H1 (cell line): ENCODE results near the gene PPP1R12B. TPM values are rescaled to one million over a fixed set of nuclear protein-coding genes. Genes with fewer than 3 reads are reported as not detected.
"Not testable (repeated sequence)": the region's sequence is repeated elsewhere in the genome, so short reads cannot be mapped to it uniquely, and the experiment has no call there.

Experiments used
- CTCF ChIA-PET: fragments of 300-600 bp; sonication (Branson Sonifier 250); formaldehyde crosslinking; loops from one replicate; lab custom pipeline; 2021; ENCODE audit not compliant: partially characterized antibody; lab: Charles Lee
- POLR2A ChIA-PET: fragments of 300-600 bp; sonication (Branson Sonifier 250); formaldehyde crosslinking; loops from one replicate; lab custom pipeline; 2021; ENCODE audit warnings: inconsistent platforms; ENCODE audit not compliant: partially characterized antibody; lab: Charles Lee
- DNase-seq, 2 experiments: peaks; one replicate each; pipeline versions ENCODE4 v3.0.0 to v3.0.0-alpha.2; 2010 to 2022; ENCODE audit warnings: low spot score in 2 of 2, low read depth in 1 of 2, mixed read lengths in 1 of 2
- FAIRE-seq: peaks from 2 replicates; lab custom pipeline; 2011; peaks lifted over from hg19 to GRCh38; lab: Jason Lieb, UNC
- H2AFZ ChIP-seq: 2 replicates; pipeline ENCODE4 v1.8.1; 2012; ENCODE audit warnings: low read length, inconsistent platforms
- H2AK5ac ChIP-seq: 2 replicates; pipeline ENCODE4 v1.6.1; 2013; ENCODE audit warnings: low read depth, low read length
- H2BK120ac ChIP-seq: replicated peaks from 2 replicates; pipeline ENCODE3; 2013; ENCODE audit warnings: low read depth, low read length, inconsistent platforms
- H2BK12ac ChIP-seq: 2 replicates; pipeline ENCODE4 v1.6.1; 2013; ENCODE audit warnings: low read depth, low read length
- H2BK15ac ChIP-seq: 2 replicates; pipeline ENCODE4 v1.6.1; 2013; ENCODE audit warnings: low read length
- H2BK20ac ChIP-seq: 2 replicates; pipeline ENCODE4 v1.6.1; 2013; ENCODE audit warnings: low read length
- H2BK5ac ChIP-seq: 2 replicates; pipeline ENCODE4 v1.6.1; 2013; ENCODE audit warnings: low read depth, low read length
- H3K14ac ChIP-seq: 2 replicates; pipeline ENCODE4 v1.6.1; 2013; ENCODE audit warnings: inconsistent platforms; ENCODE audit not compliant: insufficient read length
- H3K18ac ChIP-seq: 2 replicates; pipeline ENCODE4 v1.6.1; 2013; ENCODE audit warnings: low read length; ENCODE audit errors: extremely low read depth
- H3K23ac ChIP-seq: 2 replicates; pipeline ENCODE4 v1.6.1; 2013; ENCODE audit warnings: inconsistent platforms; ENCODE audit not compliant: insufficient read length
- H3K23me2 ChIP-seq: 2 replicates; pipeline ENCODE4 v1.6.1; 2013; ENCODE audit warnings: low read depth, low read length
- H3K27ac ChIP-seq: 2 replicates; pipeline ENCODE4 v1.6.1; 2011; ENCODE audit warnings: low read depth, low read length, inconsistent platforms
- H3K27me3 ChIP-seq, 4 experiments: replicated peaks in 1 of 4; 1 replicate in 1 of 4; 2 replicates in 3 of 4; pipeline versions ENCODE4 v1.6.1 to v1.8.1; 2011 to 2013; ENCODE audit warnings: low read length in 3 of 4, mild to moderate bottlenecking in 3 of 4, inconsistent platforms in 2 of 4, mixed read lengths in 2 of 4, moderate library complexity in 1 of 4; ENCODE audit not compliant: control insufficient read depth in 3 of 4, insufficient read depth in 3 of 4; ENCODE audit errors: extremely low read depth in 1 of 4
- H3K36me3 ChIP-seq, 4 experiments: 2 replicates each; pipeline versions ENCODE4 v1.6.1 to v1.8.1; 2011 to 2013; ENCODE audit warnings: mild to moderate bottlenecking in 4 of 4, low read length in 3 of 4, moderate library complexity in 2 of 4, control low read depth in 1 of 4, inconsistent platforms in 1 of 4; ENCODE audit not compliant: insufficient read depth in 4 of 4, control insufficient read depth in 2 of 4
- H3K4ac ChIP-seq: replicated peaks from 2 replicates; pipeline ENCODE3; 2013; ENCODE audit warnings: low read length, low read depth, mixed read lengths, inconsistent platforms; ENCODE audit not compliant: insufficient read length
- H3K4me1 ChIP-seq, 4 experiments: replicated peaks in 1 of 4; 1 replicate in 1 of 4; 2 replicates in 3 of 4; pipeline versions ENCODE4 v1.6.1 to v1.8.1; 2011 to 2013; ENCODE audit warnings: low read length in 3 of 4, inconsistent platforms in 2 of 4, mixed read lengths in 1 of 4; ENCODE audit not compliant: insufficient read depth in 4 of 4, control insufficient read depth in 3 of 4
- H3K4me2 ChIP-seq, 2 experiments: 2 replicates each; pipeline versions ENCODE4 v1.6.1 to v1.8.1; 2011 to 2013; ENCODE audit warnings: low read depth in 2 of 2, low read length in 2 of 2, control low read depth in 1 of 2, inconsistent platforms in 1 of 2, mild to moderate bottlenecking in 1 of 2; ENCODE audit not compliant: insufficient read depth in 1 of 2
- H3K4me3 ChIP-seq, 4 experiments: fragments of 200-600, 300-600 bp in 1 of 4; sonication (generic), shearing (Covaris generic), sonication (Bioruptor Twin) in 1 of 4; 2 replicates each; pipeline versions ENCODE4 v1.5.1 to v1.8.1; 2011 to 2016; ENCODE audit warnings: low read length in 4 of 4, low read depth in 3 of 4, control low read depth in 2 of 4, inconsistent platforms in 2 of 4, mild to moderate bottlenecking in 2 of 4, mixed read lengths in 1 of 4, moderate library complexity in 1 of 4; ENCODE audit not compliant: insufficient read depth in 2 of 4; ENCODE audit errors: extremely low read depth in 1 of 4
- H3K56ac ChIP-seq: replicated peaks from 2 replicates; pipeline ENCODE3; 2013; ENCODE audit warnings: low read depth, mild to moderate bottlenecking, mixed read lengths, low read length, inconsistent platforms; ENCODE audit not compliant: insufficient read length
- H3K79me1 ChIP-seq: 2 replicates; pipeline ENCODE4 v1.6.1; 2013; ENCODE audit warnings: low read depth, low read length, control low read depth
- H3K79me2 ChIP-seq, 2 experiments: 2 replicates each; pipeline versions ENCODE4 v1.6.1 to v1.8.1; 2012 to 2013; ENCODE audit warnings: low read length in 2 of 2, mild to moderate bottlenecking in 2 of 2, inconsistent platforms in 1 of 2; ENCODE audit not compliant: insufficient read depth in 2 of 2, control insufficient read depth in 1 of 2
- H3K9ac ChIP-seq, 4 experiments: replicated peaks in 1 of 4; 1 replicate in 1 of 4; 2 replicates in 3 of 4; pipeline versions ENCODE4 v1.6.1 to v1.8.1; 2011 to 2013; ENCODE audit warnings: low read depth in 3 of 4, low read length in 3 of 4, control low read depth in 2 of 4, mild to moderate bottlenecking in 2 of 4, moderate library complexity in 2 of 4, inconsistent platforms in 1 of 4; ENCODE audit errors: extremely low read depth in 1 of 4
- H3K9me3 ChIP-seq, 2 experiments: 2 replicates each; pipeline versions ENCODE4 v1.6.1 to v1.8.1; 2012 to 2013; ENCODE audit warnings: mild to moderate bottlenecking in 2 of 2, moderate library complexity in 2 of 2, control low read depth in 1 of 2, inconsistent platforms in 1 of 2, low read depth in 1 of 2, low read length in 1 of 2, mixed read lengths in 1 of 2; ENCODE audit not compliant: insufficient read depth in 2 of 2
- H4K20me1 ChIP-seq, 2 experiments: replicated peaks in 1 of 2; 2 replicates each; pipeline versions ENCODE3 to v1.8.1; 2011 to 2013; ENCODE audit warnings: inconsistent platforms in 2 of 2, low read length in 2 of 2, mild to moderate bottlenecking in 1 of 2; ENCODE audit not compliant: insufficient read depth in 2 of 2, control insufficient read depth in 1 of 2
- H4K5ac ChIP-seq: 2 replicates; pipeline ENCODE4 v1.6.1; 2013; ENCODE audit warnings: low read length, low read depth, mixed read lengths, inconsistent platforms; ENCODE audit not compliant: insufficient read length
- H4K8ac ChIP-seq: 2 replicates; pipeline ENCODE4 v1.8.0; 2013; ENCODE audit warnings: mild to moderate bottlenecking, moderate library complexity, low read length, inconsistent platforms; ENCODE audit not compliant: insufficient read depth; ENCODE audit errors: extremely low read depth
- H4K91ac ChIP-seq: replicated peaks from 2 replicates; pipeline ENCODE3; 2013; ENCODE audit warnings: low read length, mixed read lengths, inconsistent platforms; ENCODE audit not compliant: insufficient read length
- EP300 ChIP-seq, 2 experiments: IDR thresholded peaks; 1 replicate in 1 of 2; 2 replicates in 1 of 2; pipeline ENCODE4 v1.6.1; 2011 to 2012; ENCODE audit warnings: low read depth in 2 of 2, low read length in 2 of 2, mild to moderate bottlenecking in 2 of 2, borderline replicate concordance in 1 of 2, inconsistent platforms in 1 of 2, moderate library complexity in 1 of 2
- NRF1 ChIP-seq: IDR thresholded peaks from 2 replicates; pipeline ENCODE4 v1.6.1; 2011; ENCODE audit warnings: mild to moderate bottlenecking, low read depth, low read length, improper control_type of control experiment
- ZNF274 ChIP-seq: IDR thresholded peaks from 2 replicates; pipeline ENCODE4 v1.7.0; 2012; ENCODE audit warnings: low read length, borderline replicate concordance; ENCODE audit errors: extremely low read depth
- WGBS, 2 experiments: shearing (Covaris generic) in 1 of 2; methylation state at CpG; one replicate each; pipeline versions ENCODE4 v1.1.6 to v1.1.7; 2013 to 2015; ENCODE audit warnings: low lambda C conversion rate in 2 of 2, mixed read lengths in 2 of 2, inconsistent platforms in 1 of 2, low coverage in 1 of 2, missing lambda C conversion rate in 1 of 2; ENCODE audit not compliant: insufficient replicate concordance in 2 of 2, insufficient coverage in 1 of 2, insufficient read length in 1 of 2; ENCODE audit errors: extremely low coverage in 1 of 2, missing lambda C conversion rate in 1 of 2; 5-methylcytosine and 5-hydroxymethylcytosine counted together
- polyA plus RNA-seq, 7 experiments: library from polyadenylated mRNA; depleted of rRNA in 3 of 7; stranded (reverse) in 5 of 7; unstranded in 2 of 7; fragments of >200 nt in 5 of 7; fragments of 200-250 nt in 2 of 7; gene quantifications; 1 replicate in 5 of 7; 2 replicates in 1 of 7; 4 replicates in 1 of 7; pipeline versions ENCODE4 v1.2.1 to v1.2.3, GENCODE V29; 2011 to 2013; ENCODE audit warnings: missing spikeins in 2 of 7, mixed read lengths in 2 of 7
- total RNA-seq: library from RNA; stranded (reverse); fragmentation: NEBNext Ultra II Directional; extraction: Animal tissue kit (Norgen Biotek cat#: 25700); gene quantifications from 2 replicates; pipeline ENCODE4 v1.2.1, GENCODE V29; 2021

The PPP1R12B gene
- total and polyA plus RNA-seq, 2 of the 8 experiments (the other 6 are each of a cell fraction or from before 2014, with no cell fraction given): 7.9 to 18.7 TPM

DNA sequence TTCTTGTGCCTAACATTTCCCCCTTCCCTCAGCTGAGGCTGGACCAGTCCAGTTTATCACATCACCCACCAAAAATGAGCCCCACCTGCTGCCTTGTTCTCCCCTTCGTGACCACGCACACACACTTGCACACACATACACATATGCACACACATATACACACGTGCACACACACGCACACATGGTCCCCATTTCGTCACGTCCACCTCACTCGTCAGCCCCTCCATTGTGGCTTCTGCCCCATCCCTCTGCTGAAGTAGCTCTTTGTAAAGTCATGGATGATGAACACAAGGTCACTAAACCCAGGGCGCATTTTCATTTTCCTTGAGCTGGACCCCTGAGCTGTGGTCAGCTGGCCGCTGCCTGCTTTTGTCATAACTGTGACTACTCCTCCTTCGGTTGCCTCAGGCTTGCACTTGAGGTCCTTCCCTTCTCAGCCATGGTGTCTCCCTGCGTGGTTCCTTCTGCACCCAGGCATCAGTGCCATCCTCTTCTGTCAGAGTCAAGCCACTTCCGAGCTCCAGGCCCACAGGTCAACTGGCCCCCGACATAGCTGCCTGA lies 267.9 kb downstream of the PPP1R12B start (continued):
- TF ChIP-seq EP300 (IDR thresholded peaks at IDR 0.05; ENCODE audit: borderline replicate concordance in 1 of 2, low read depth in 2 of 2, low read length in 2 of 2) (no peak), ZNF274 (no peak), NRF1 (no peak)

DNA sequence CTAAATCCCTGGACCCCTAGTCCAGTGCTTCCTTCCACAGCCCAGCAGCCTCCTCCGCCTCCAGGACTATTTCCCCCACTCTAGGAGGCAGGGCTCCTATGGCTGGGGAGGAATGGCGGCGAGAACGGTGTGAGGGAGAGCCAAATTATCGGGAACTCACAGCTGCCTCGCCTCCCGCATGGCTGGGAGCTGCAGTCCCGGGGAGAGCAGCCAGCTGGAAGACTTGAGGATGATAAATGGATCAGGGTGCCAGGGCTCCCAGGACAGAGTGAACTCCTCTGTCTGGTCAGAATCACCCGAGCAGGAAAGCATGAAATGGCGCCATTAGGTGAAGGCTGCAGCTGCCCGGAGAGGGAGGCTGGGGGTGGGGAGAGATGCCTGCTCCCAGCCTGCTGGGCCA lies 270.5 kb downstream of the PPP1R12B start:
- H3K56ac ChIP-seq, H2BK5ac ChIP-seq, H3K9me3 ChIP-seq, H2BK12ac ChIP-seq, H3K9ac ChIP-seq, H3K18ac ChIP-seq, H2BK15ac ChIP-seq, H3K4me2 ChIP-seq, H4K8ac ChIP-seq, H2BK120ac ChIP-seq, POLR2A ChIA-PET, H3K4me3 ChIP-seq, H3K79me2 ChIP-seq, H3K79me1 ChIP-seq, H2AFZ ChIP-seq, H2BK20ac ChIP-seq, H3K14ac ChIP-seq, H3K27me3 ChIP-seq, FAIRE-seq, H3K23me2 ChIP-seq, H3K4ac ChIP-seq, DNase-seq, H4K20me1 ChIP-seq, H3K23ac ChIP-seq, H4K5ac ChIP-seq, H4K91ac ChIP-seq, H2AK5ac ChIP-seq, H3K27ac ChIP-seq, H3K36me3 ChIP-seq: not testable (repeated sequence)
- CTCF ChIA-PET: interaction anchor here (1.0 kb wide), 1 partner anchor 38 kb away, joined by 4 read pairs; no protein-coding TSS in a partner anchor
- WGBS, 2 experiments: 85% methylated on average over 11 of the region's 11 CpGs; no CpG with 5 or more reads in 1 of the 2 experiments
- H3K4me1 ChIP-seq: peaks cover 6 to 15% (median 9%) of the 10 kb centered on the region in 4 experiments
